Mononuclear cell (primary cell): ENCODE results near the gene CHST4. TPM values are rescaled to one million over a fixed set of nuclear protein-coding genes. Genes with fewer than 3 reads are reported as not detected.
"Not testable (repeated sequence)": the region's sequence is repeated elsewhere in the genome, so short reads cannot be mapped to it uniquely, and the experiment has no call there.

Experiments
- H3K27me3 ChIP-seq: 2 replicates; pipeline ENCODE4 v1.6.0; 2011; ENCODE audit warnings: low read length, control low read depth; ENCODE audit not compliant: insufficient read depth
- H3K4me1 ChIP-seq: 2 replicates; pipeline ENCODE4 v1.5.1; 2011; ENCODE audit warnings: mild to moderate bottlenecking, low read length, control low read depth; ENCODE audit not compliant: insufficient read depth
- H3K4me3 ChIP-seq: 2 replicates; pipeline ENCODE4 v1.5.1; 2011; ENCODE audit warnings: mild to moderate bottlenecking, low read length, moderate library complexity
- H3K9me3 ChIP-seq: 2 replicates; pipeline ENCODE4 v1.5.1; 2011; ENCODE audit warnings: low read depth, mild to moderate bottlenecking, control low read depth, low read length
- total RNA-seq: library from RNA; depleted of rRNA; stranded (reverse); fragments of >200 nt; gene quantifications from one replicate; pipeline ENCODE4 v1.2.3, GENCODE V29; 2012

Gene CHST4
- total RNA-seq, 1 donor, result not detected

GRCh38 chr16:71504051-71504450 is 22.2 kb upstream of the CHST4 start:
- H3K4me1 ChIP-seq, H3K9me3 ChIP-seq: not testable (repeated sequence)

GRCh38 chr16:71504901-71505300 is 21.3 kb upstream of the CHST4 start:
- Histone ChIP-seq H3K9me3 (no peaks in the 10 kb centered on the region), H3K4me1 (no peaks in the 10 kb centered on the region), H3K27me3 (no peaks in the 10 kb centered on the region), H3K4me3 (no peak overlapping the region)

More at GRCh38 chr16:71504051-71504450, 22.2 kb upstream of the CHST4 start:
- H3K4me3 ChIP-seq, H3K27me3 ChIP-seq: not testable (repeated sequence)

DNA sequence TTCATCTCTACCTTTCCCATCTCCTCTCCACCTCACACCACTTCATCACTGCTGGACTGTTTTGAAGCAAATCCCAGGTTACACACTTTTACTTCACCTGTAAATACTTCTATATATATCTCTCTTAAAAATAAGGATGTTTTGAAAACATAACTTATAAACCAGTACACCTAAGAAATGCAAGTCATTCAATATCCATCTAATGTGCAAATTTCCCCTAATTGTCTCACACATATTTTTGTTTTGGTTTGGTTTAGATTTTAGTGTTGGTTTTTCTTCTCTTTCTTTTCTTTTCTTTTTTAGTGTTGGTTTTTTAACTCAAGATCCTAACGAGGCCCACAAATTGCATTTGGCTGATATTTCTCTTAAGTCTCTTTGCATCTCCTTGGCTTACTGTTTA is 19.2 kb upstream of the CHST4 start:
- H3K4me1 ChIP-seq, result no peaks in the 10 kb centered on the region
- H3K4me3 ChIP-seq, result no peak overlapping the region

DNA sequence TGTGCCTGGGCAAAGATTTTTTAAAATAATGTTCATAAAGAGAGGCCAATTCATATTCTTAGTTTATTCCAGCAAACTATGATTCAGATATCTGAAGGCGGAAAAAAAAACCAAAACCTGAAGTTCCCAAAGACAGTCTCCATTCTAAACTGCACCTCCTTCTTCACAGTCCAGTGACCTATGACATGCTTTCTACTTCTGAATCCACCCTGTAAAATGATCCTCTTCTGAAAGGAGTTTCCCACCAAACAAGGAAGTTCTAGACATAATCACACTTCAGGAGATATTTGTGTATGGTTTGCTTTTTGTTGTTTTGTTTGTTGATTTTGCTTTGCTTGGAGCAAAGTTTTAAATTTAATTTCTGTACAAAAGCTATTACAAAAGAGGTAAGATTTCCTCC is 12.9 kb upstream of the CHST4 start:
- no peaks in the 10 kb centered on the region for H3K27me3 ChIP-seq
- H3K9me3 ChIP-seq, result no peaks in the 10 kb centered on the region
- H3K4me1 ChIP-seq, result no peaks in the 10 kb centered on the region
- no peak overlapping the region for H3K4me3 ChIP-seq

More for the DNA sequence above, 19.2 kb upstream of the CHST4 start:
- H3K27me3 ChIP-seq, result no peaks in the 10 kb centered on the region
- no peaks in the 10 kb centered on the region for H3K9me3 ChIP-seq

- H3K9me3 ChIP-seq, result no peaks in the 10 kb centered on the region
- no peaks in the 10 kb centered on the region for H3K27me3 ChIP-seq
- no peaks in the 10 kb centered on the region for H3K4me1 ChIP-seq
- H3K4me3 ChIP-seq, result no peak overlapping the region
Measured at GRCh38 chr16:71514476-71514875, 11.8 kb upstream of the CHST4 start.

DNA sequence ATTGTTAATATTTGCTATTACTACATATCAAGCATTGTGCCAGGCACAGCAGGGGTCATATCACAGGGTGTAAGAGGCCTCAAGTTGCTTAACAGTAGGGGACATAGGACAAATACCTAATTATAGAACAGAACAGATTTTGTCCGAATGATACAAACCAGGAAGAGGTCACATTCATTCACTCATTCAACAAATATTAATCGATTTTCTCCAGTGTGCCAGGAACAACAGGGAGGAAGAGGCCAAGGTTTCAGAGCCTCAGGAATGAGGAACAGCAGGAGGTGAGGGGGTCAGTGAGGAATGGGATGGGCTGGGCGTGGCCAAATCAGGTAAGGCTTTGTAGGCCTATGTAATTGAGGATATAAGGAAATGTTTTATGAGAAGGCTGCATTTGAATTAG is 11.2 kb upstream of the CHST4 start:
- no peaks in the 10 kb centered on the region for H3K9me3 ChIP-seq
- H3K4me1 ChIP-seq, result no peaks in the 10 kb centered on the region
- H3K27me3 ChIP-seq, result no peaks in the 10 kb centered on the region
- no peak overlapping the region for H3K4me3 ChIP-seq

DNA sequence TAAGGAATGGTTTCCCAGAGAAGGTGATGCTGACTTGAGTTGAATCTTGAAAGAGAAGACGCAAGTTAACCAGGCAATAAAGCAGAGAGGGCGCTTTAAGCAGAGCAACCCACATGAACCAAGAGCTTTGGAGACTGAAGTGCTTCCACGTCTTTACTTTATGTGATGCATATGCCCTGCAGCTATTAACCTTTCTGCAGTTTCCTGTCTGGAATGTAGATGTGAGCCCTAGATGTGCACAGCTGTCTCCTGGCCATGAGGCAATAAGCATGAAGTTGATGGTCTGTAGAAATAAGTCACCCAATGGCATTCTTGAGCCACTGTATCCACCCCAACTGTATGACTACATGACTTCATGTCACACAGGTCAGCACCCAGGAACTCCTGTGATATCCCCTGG is 5.7 kb upstream of the CHST4 start:
- Histone ChIP-seq H3K4me1 (no peaks in the 10 kb centered on the region), H3K27me3 (peaks cover 9% of the 10 kb centered on the region), H3K9me3 (no peaks in the 10 kb centered on the region), H3K4me3 (no peak overlapping the region)

DNA sequence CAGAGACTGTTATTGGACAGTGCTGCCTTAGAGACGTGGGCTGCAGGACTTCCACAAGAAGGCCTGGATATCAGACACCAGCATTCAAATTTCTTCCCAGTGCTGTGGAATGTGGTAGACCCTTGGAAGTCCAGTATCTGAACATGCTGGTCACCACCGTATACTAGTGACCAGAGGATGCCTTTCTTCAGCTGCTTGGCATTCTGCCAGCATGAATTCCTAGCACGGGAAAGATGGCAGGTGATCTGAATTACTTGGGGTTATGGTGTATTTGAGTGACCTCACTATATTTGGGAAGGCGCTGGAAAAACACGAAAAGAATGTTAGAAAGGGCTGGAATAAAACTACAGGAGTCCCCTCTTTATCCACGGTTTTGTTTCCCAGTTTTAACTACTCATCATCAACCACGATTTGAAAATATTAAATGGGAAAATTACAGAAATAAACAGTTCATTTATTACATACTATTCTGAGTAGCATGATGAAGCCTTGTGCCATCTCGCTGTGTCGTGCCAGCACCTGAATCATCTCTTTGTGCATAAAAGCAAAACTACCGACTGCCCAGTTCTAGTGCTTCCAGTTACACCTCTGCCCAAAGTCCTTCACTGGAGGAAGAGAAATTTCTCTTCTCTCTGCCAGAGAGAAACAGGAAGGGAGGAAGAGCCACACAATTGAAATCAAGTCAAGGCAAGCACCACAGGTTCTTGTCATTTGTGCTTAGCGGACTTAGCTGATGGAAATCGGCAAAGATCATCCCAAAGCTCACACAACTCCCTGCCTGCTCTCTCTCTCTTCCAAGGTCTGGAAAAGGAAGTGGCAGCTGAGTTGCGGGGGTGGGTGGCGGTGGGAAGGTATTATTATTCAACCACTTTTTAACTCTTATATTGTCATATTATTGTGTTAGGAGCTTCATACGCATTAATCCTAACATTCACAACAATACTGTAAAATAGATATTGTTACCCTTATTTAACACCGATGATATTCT is 1.4 kb upstream of the CHST4 start:
- Histone ChIP-seq H3K4me1 (no peaks in the 10 kb centered on the region), H3K9me3 (no peaks in the 10 kb centered on the region), H3K4me3 (no peak overlapping the region), H3K27me3 (peaks cover 12% of the 10 kb centered on the region)

- H3K4me3 ChIP-seq, result no peak overlapping the region
- peaks cover 12% of the 10 kb centered on the region for H3K27me3 ChIP-seq
- H3K4me1 ChIP-seq, result no peaks in the 10 kb centered on the region
- no peaks in the 10 kb centered on the region for H3K9me3 ChIP-seq
Measured at GRCh38 chr16:71528257-71528656, 2.0 kb downstream of the CHST4 start.

DNA sequence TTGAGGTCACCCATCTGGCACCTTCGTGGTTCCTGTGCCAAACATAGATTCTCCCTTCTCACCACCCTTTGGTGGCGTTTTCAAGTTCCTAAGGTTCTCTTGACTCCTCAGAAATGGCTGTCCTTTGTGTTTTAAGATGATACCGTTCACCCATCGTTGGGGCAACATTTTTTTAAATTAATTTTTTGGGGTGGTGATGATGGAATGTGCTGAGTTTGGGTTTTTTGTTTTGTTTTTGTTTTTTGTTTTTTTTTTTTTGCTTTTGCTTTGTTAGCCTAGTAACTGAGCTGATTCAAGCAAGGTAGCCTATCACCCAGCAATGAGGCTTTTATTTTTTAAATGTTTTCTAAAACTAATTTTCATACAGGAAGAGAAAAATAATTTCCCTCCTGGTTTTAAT is 2.6 kb downstream of the CHST4 start:
- H3K4me3 ChIP-seq, result no peak overlapping the region
- no peaks in the 10 kb centered on the region for H3K9me3 ChIP-seq
- H3K4me1 ChIP-seq, result no peaks in the 10 kb centered on the region
- H3K27me3 ChIP-seq, result peaks cover 12% of the 10 kb centered on the region

DNA sequence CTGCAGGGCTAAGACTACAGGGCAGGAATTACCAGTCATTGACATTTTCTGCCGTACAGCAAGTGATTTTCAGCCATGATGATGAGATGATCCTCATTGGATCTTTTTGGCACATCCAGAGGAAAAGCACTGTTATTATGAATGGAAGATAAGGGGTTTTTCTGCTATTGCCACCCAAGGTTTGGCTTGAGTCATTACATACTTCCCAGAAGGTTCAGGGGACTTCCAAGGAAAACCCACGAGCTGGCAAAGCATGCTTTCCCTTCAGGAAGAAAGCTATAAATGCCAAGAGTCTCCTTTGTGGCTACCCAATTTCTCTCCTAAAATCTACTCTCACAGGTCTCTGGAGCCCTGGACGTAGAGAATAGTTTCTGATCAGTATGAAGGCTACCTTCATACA is 6.1 kb downstream of the CHST4 start:
- H3K4me1 ChIP-seq, result no peaks in the 10 kb centered on the region
- no peak overlapping the region for H3K4me3 ChIP-seq
- no peaks in the 10 kb centered on the region for H3K27me3 ChIP-seq
- no peaks in the 10 kb centered on the region for H3K9me3 ChIP-seq

GRCh38 chr16:71536752-71537499 is 10.7 kb downstream of the CHST4 start:
- H3K4me1 ChIP-seq, result no peaks in the 10 kb centered on the region
- H3K27me3 ChIP-seq, result no peaks in the 10 kb centered on the region
- H3K4me3 ChIP-seq, result no peak overlapping the region
- H3K9me3 ChIP-seq, result no peaks in the 10 kb centered on the region

GRCh38 chr16:71537643-71538042 is 11.4 kb downstream of the CHST4 start:
- Histone ChIP-seq H3K4me1 (no peaks in the 10 kb centered on the region), H3K9me3 (no peaks in the 10 kb centered on the region), H3K4me3 (no peak overlapping the region), H3K27me3 (no peaks in the 10 kb centered on the region)

- Histone ChIP-seq H3K27me3 (peaks cover 2% of the 10 kb centered on the region), H3K4me1 (no peaks in the 10 kb centered on the region), H3K9me3 (no peaks in the 10 kb centered on the region), H3K4me3 (no peak overlapping the region)
Measured at GRCh38 chr16:71542377-71542776, 16.2 kb downstream of the CHST4 start.

GRCh38 chr16:71547168-71547567 is 20.9 kb downstream of the CHST4 start:
- no peaks in the 10 kb centered on the region for H3K9me3 ChIP-seq
- H3K4me1 ChIP-seq, result no peaks in the 10 kb centered on the region
- H3K4me3 ChIP-seq, result no peak overlapping the region
- H3K27me3 ChIP-seq, result peaks cover 10% of the 10 kb centered on the region
